HEK293T (cell line): Measurements from ENCODE around the gene NEURL2.

Experiments
- ARNT ChIP-seq: fragments of 450-650 bp; IDR thresholded peaks from 2 replicates; pipeline ENCODE4 v1.6.1; 2017; ENCODE audit warnings: mild to moderate bottlenecking
- BHLHE40 ChIP-seq: fragments of 450-650 bp; IDR thresholded peaks from 2 replicates; pipeline ENCODE4 v1.6.1; 2016; ENCODE audit warnings: mild to moderate bottlenecking, moderate library complexity, borderline replicate concordance
- CTBP1 ChIP-seq: fragments of 450-650 bp; IDR thresholded peaks from 2 replicates; pipeline ENCODE4 v1.6.1; 2016; ENCODE audit warnings: borderline replicate concordance
- ELF4 ChIP-seq: fragments of 450-650 bp; IDR thresholded peaks from 2 replicates; pipeline ENCODE4 v1.6.1; 2017; ENCODE audit warnings: antibody characterized with exemption
- FOXA1 ChIP-seq: fragments of 450-650 bp; IDR thresholded peaks from 2 replicates; pipeline ENCODE4 v1.6.1; 2016; ENCODE audit warnings: mild to moderate bottlenecking
- FOXK2 ChIP-seq: fragments of 450-650 bp; IDR thresholded peaks from 2 replicates; pipeline ENCODE4 v1.6.1; 2016; ENCODE audit warnings: mild to moderate bottlenecking
- LEF1 ChIP-seq: fragments of 450-650 bp; IDR thresholded peaks from 2 replicates; pipeline ENCODE4 v1.6.1; 2017; ENCODE audit warnings: mild to moderate bottlenecking, borderline replicate concordance
- SP1 ChIP-seq: fragments of 450-650 bp; IDR thresholded peaks from 2 replicates; pipeline ENCODE4 v1.6.1; 2017
- SUZ12 ChIP-seq: fragments of 450-650 bp; IDR thresholded peaks from 2 replicates; pipeline ENCODE4 v1.6.1; 2016; ENCODE audit warnings: mild to moderate bottlenecking
- TARDBP ChIP-seq: fragments of 450-650 bp; IDR thresholded peaks from 2 replicates; pipeline ENCODE4 v1.6.1; 2016
- ZNF384 ChIP-seq: fragments of 450-650 bp; IDR thresholded peaks from 2 replicates; pipeline ENCODE4 v1.6.1; 2016

DNA sequence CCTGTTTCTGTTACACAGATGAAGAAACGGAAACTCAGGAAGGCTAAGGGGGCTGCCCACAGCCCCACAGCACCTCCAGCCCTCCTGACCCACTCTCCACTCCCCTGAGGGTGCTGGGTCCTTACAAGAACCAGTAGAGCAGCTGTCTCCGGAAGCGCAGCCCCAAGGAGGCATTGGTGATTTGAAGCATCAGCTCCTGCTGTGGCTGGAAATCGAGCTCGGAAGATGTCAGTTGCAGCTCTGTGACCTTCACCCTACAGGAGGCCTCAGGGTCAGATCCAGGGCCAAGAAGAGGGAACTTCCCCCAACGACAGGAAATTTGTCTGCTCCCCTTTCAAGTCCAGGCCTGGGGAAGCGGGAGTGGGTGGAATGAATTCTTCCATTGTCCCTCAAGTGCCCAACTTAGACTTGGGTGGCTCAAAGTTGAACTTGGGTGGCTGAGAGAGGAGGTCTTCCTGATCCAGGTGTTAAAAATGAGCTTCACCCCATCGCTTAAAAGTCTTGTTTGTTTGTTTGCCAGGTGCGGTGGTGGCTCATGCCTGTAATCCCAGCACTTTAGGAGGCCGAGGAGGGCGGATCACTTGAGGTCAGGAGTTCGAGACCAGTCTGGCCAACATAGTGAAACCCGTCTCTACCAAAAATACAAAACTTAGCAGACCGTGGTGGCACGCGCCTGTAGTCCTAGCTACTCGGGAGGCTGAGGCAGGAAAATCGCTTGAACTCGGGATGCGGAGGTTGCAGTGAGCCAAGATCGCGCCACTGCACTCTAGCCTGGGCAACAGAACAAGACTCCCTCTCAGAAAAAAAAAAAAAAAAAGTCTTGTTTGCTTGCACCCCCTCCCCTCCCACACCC, 19.0 kb upstream of the NEURL2 start:
- TF ChIP-seq ELF4 (no peak), SUZ12 (no peak), TARDBP (no peak), SP1 (no peak), ARNT (no peak), FOXK2 (no peak), BHLHE40 (no peak), LEF1 (no peak), CTBP1 (no peak), ZNF384 (no peak), FOXA1 (no peak)
